Measurements from ENCODE around the gene NPM3. TPM values are rescaled to one million over a fixed set of nuclear protein-coding genes. Genes with fewer than 3 reads are reported as not detected.

The NPM3 gene
- 1.1 TPM in 1 of 2 replicates, not detected in the other for polyA plus RNA-seq

GRCh38 chr10:101782811-101783735, at the start of gene NPM3:
NPM3 (minus strand) TSS chr10:101783446; CDS start chr10:101783390, 56 bp downstream.

GRCh38 chr10:101818119-101818871, 35.0 kb upstream of the NPM3 start, which contains the start of gene OGA:
OGA (minus strand) TSS chr10:101818444; CDS start chr10:101818022, 422 bp downstream.

GRCh38 chr10:101775273-101776160, 7.7 kb downstream of the NPM3 start, which contains the start of gene FGF8:
FGF8 (minus strand) TSS chr10:101776114; CDS start chr10:101775900, 214 bp downstream.

Other genes with a start within 250 kb of the NPM3 start
- 1.5 and 3.3 TPM in 2 replicates for gene POLL, start 195.2 kb downstream of the NPM3 start, polyA plus RNA-seq
- gene DPCD, start 195.1 kb downstream of the NPM3 start, polyA plus RNA-seq, result 89.0 and 111 TPM in 2 replicates
- gene FBXW4, start 88.3 kb downstream of the NPM3 start, polyA plus RNA-seq, result 8.4 and 13.8 TPM in 2 replicates
- gene FGF8, start 7.3 kb downstream of the NPM3 start, polyA plus RNA-seq, result not detected in 2 replicates
- gene OGA, start 35.0 kb upstream of the NPM3 start, polyA plus RNA-seq, result 55.3 and 66.6 TPM in 2 replicates
- 1.3 and 3.6 TPM in 2 replicates for gene KCNIP2, start 60.4 kb upstream of the NPM3 start, polyA plus RNA-seq

Measured in Purkinje cell (primary cell).